ENCODE results near the gene ERI3. TPM values are rescaled to one million over a fixed set of nuclear protein-coding genes. Genes with fewer than 3 reads are reported as not detected.

ERI3 gene, protein sequence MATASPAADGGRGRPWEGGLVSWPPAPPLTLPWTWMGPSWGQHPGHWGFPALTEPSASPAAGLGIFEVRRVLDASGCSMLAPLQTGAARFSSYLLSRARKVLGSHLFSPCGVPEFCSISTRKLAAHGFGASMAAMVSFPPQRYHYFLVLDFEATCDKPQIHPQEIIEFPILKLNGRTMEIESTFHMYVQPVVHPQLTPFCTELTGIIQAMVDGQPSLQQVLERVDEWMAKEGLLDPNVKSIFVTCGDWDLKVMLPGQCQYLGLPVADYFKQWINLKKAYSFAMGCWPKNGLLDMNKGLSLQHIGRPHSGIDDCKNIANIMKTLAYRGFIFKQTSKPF
- total RNA-seq (45.3 and 53.5 TPM in 2 replicates), polyA plus RNA-seq (94.0 and 119 TPM in 2 replicates), polyA minus RNA-seq (43.9 and 52.2 TPM in 2 replicates), Bru-seq, nascent RNA (percentile 65 among the genes with signal in this experiment), BruChase-seq, experiment 1, labeled RNA remaining after a 6-hour chase (percentile 68 among the genes with signal in this experiment), BruChase-seq, experiment 2, labeled RNA remaining after a 2-hour chase (percentile 73 among the genes with signal in this experiment)
- 70.3 and 73.5 TPM in 2 replicates for polyA plus RNA-seq (2011; cell fraction: cytosol; rRNA removed)
- polyA plus RNA-seq (2011; cell fraction: nucleus; rRNA removed) = 37.7 and 47.2 TPM in 2 replicates
- 39.2 and 41.1 TPM in 2 replicates for polyA plus RNA-seq (2012)
- 65.5 TPM for polyA minus RNA-seq (2011; cell fraction: cytosol; rRNA and poly(A)+ RNA removed)
- polyA minus RNA-seq (2011; cell fraction: nucleus; rRNA and poly(A)+ RNA removed) = 18.6 and 27.3 TPM in 2 replicates
- long read RNA-seq, transcript ERI3-201 (9 exons, 1,684 nt) = major isoform, 62 of 297 reads
- long read RNA-seq, partial matches to known transcripts = 126 of 297 reads
- long read RNA-seq, other reads (novel, unspliced or antisense) = 109 of 297 reads

DNA sequence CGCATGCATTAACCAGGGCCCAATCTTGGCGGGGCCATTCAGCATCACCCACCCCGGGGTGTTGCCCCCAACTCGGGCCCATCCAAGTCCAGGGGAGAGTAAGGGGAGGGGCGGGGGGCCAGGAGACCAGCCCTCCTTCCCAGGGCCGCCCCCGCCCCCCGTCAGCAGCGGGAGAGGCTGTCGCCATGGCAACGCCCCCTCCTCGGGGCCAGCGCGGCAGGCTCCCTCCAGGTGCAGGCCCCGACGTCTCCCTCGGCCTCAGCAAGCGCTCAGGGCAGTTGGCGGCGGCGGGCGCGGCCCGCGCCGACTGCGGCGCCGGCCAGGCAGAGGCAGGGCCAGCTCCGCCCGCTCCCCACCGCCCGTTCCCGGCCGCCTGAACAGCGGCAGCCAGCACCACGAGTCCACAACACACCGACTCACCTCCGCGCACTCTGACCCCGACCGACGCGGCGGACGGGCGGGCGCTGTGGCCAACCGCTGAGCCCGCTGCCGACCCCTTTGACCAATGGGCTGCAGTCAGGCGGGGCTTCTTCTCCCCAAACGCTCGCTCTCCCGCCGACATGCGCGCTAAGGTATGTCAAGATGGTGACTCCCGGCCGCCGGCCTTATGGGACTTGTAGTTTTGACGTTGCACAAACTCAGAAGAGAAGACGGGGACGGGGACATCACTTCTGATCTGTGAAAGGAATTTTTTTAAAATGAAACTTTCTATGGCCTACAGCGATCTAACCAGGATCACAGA lies at the start of gene ERI3:
Gene ERI3 (minus strand): TSS at position 418 of the 742 bp plus-strand sequence. CDS start 231 bp downstream, at position 187.
- peak; percentile 99 for DNase-seq (ENCODE audit: low read depth, low spot score)
- peak within 1 kb of the TSS; percentile 34 for H3K27ac ChIP-seq (ENCODE audit: insufficient read depth, low read depth, low read length)
- H3K4me3 ChIP-seq (replicated peaks in 1 of 3; ENCODE audit: insufficient read depth in 1 of 3, low read depth in 1 of 3, low read length in 3 of 3) = peak within 1 kb of the TSS; percentile 77 to 86 (median 78)
- intact Hi-C loops (cut with micrococcal nuclease) (loop anchor here (2.0 kb wide), 1 partner anchor 52 kb away; no protein-coding TSS in a partner anchor), dilution Hi-C loops (cut with MboI; ENCODE audit: extremely low pct_ligation_motif_present, low sequenced_read_pairs) (no loop called here)
- H3K9me1 ChIP-seq (replicated peaks; ENCODE audit: control insufficient read depth, extremely low read depth, insufficient read depth, low read length) = no peaks in the 10 kb centered on the region
- ChIA-PET CTCF (interaction anchor here (0.5 to 2.4 kb wide), 3 partner anchors 23 to 1408 kb away, joined by 4 to 9 read pairs (median 4); no protein-coding TSS in a partner anchor), POLR2A (no interaction called here)
- H3K9me3 ChIP-seq (replicated peaks; ENCODE audit: control insufficient read depth, insufficient read depth, low read length) = no peaks in the 10 kb centered on the region
- H3K27me3 ChIP-seq (ENCODE audit: control insufficient read depth in 2 of 2, insufficient read depth in 2 of 2, low read length in 2 of 2) = no peaks in the 10 kb centered on the region
- peak within 1 kb of the TSS; percentile 99 for H2AFZ ChIP-seq (ENCODE audit: low read depth, low read length)
- H3K4me2 ChIP-seq (ENCODE audit: insufficient read depth, low read length) = peak within 1 kb of the TSS; percentile 76
- peak; percentile 64 for TF ChIP-seq MYC (IDR thresholded peaks at IDR 0.05; ENCODE audit: low read depth, low read length)
- peak; percentile 13 for TF ChIP-seq FOS (IDR thresholded peaks at IDR 0.05; ENCODE audit: borderline replicate concordance, insufficient read depth, low read length)
- no peak for TF ChIP-seq POLR2A (IDR thresholded peaks at IDR 0.05; ENCODE audit: low read depth, low read length)
- no peak for TF ChIP-seq GATA2 (IDR thresholded peaks at IDR 0.05; ENCODE audit: insufficient read depth, insufficient read length, low read depth, low read length)
- peak; percentile 78 for TF ChIP-seq POLR2AphosphoS5 (IDR thresholded peaks at IDR 0.05; ENCODE audit: insufficient read depth, low read depth, low read length)
- no peak for TF ChIP-seq EZH2 (IDR thresholded peaks at IDR 0.05; ENCODE audit: borderline replicate concordance, low read depth, low read length, severe bottlenecking)
- TF ChIP-seq, protein P1, sequence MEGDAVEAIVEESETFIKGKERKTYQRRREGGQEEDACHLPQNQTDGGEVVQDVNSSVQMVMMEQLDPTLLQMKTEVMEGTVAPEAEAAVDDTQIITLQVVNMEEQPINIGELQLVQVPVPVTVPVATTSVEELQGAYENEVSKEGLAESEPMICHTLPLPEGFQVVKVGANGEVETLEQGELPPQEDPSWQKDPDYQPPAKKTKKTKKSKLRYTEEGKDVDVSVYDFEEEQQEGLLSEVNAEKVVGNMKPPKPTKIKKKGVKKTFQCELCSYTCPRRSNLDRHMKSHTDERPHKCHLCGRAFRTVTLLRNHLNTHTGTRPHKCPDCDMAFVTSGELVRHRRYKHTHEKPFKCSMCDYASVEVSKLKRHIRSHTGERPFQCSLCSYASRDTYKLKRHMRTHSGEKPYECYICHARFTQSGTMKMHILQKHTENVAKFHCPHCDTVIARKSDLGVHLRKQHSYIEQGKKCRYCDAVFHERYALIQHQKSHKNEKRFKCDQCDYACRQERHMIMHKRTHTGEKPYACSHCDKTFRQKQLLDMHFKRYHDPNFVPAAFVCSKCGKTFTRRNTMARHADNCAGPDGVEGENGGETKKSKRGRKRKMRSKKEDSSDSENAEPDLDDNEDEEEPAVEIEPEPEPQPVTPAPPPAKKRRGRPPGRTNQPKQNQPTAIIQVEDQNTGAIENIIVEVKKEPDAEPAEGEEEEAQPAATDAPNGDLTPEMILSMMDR (IDR thresholded peaks at IDR 0.05; ENCODE audit: extremely low read depth in 1 of 2, insufficient read depth in 1 of 2, low read depth in 1 of 2, low read length in 2 of 2) = no peak
- TF ChIP-seq, protein P2, sequence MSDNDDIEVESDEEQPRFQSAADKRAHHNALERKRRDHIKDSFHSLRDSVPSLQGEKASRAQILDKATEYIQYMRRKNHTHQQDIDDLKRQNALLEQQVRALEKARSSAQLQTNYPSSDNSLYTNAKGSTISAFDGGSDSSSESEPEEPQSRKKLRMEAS (IDR thresholded peaks at IDR 0.05; ENCODE audit: insufficient read depth, insufficient read length) = peak; percentile 4
- TF ChIP-seq JUN (IDR thresholded peaks at IDR 0.05; ENCODE audit: borderline replicate concordance, insufficient read depth, insufficient read length, low read depth) = no peak
- H3K36me3 ChIP-seq (ENCODE audit: control insufficient read depth in 2 of 2, extremely low read depth in 1 of 2, insufficient read depth in 2 of 2, low read length in 2 of 2) = no peaks in the 10 kb centered on the region
- no peaks in the 10 kb centered on the region for H4K20me1 ChIP-seq (replicated peaks; ENCODE audit: control insufficient read depth, extremely low read depth, insufficient read depth, low read length)
- FAIRE-seq = peak; percentile 95
- no TSS peak for BruUV-seq (replicated peaks)
- H3K79me2 ChIP-seq (ENCODE audit: control insufficient read depth, insufficient read depth, low read length) = peaks cover 15% of the 10 kb centered on the region
- peak within 1 kb of the TSS; percentile 65 for H3K9ac ChIP-seq (replicated peaks; ENCODE audit: extremely low read depth, insufficient read depth, low read length)
- H3K4me1 ChIP-seq (ENCODE audit: control insufficient read depth, extremely low read depth, insufficient read depth, low read length) = peaks cover 11% of the 10 kb centered on the region

Data from endothelial cell of umbilical vein (primary cell).